Globus pallidus (tissue), 1 donor: ENCODE results near the gene ATP6V0A4.
A peak's percentile ranks its signal among the peaks of the same experiment; 100 is the strongest.
"Not testable (repeated sequence)": the region's sequence is repeated elsewhere in the genome, so short reads cannot be mapped to it uniquely, and the experiment has no call there.

ENCODE experiments used
- DNase-seq: peaks from one replicate; pipeline ENCODE4 v3.0.0-alpha.2; 2015; ENCODE audit warnings: low spot score

ATP6V0A4 gene

GRCh38 chr7:138802706-138803105 is 4.7 kb upstream of the ATP6V0A4 start:
- no peak for DNase-seq

DNA sequence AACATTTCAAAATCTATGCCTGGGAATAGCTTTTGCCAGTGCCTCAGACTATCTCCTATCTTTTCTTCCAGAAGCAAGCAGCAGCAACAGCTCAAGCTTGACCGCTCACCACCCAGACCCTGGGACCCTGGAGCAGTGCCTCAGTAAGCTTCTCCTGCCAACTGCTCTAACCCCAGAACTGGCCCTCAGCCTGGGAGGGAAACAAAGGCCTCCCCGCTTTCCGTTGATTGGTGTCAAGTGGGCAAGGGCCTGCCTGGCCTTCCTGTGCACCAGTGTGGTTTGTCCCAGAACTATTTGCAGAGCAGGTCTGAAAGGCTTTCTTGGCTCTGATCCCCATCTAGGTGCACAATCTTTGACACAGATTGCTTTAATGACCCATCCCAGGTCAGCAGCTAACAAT is 3.3 kb upstream of the ATP6V0A4 start:
- no peak for DNase-seq

- no peak for DNase-seq
These were observed 1.5 kb upstream of the ATP6V0A4 start for GRCh38 chr7:138799336-138800000.

GRCh38 chr7:138798836-138799235 is 840 bp upstream of the ATP6V0A4 start:
- no peak for DNase-seq

DNA sequence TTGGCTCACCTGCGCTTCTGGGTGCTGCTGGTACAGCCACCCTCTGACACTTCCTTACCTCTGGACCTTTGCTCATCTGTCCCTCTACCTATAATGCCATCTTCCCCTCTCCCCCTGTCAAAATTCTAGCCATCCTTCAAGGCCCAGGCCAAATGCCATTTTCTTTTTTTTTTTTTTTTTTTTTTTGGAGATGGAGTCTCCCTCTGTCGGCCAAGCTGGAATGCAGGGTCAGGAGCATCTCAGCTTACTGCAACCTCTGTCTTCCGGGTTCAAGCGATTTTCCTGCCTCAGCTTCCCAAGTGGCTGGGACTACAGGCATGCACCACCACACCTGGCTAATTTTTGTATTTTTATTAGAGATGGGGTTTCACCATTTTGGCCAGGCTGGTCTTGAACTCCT is 950 bp downstream of the ATP6V0A4 start:
- DNase-seq = not testable (repeated sequence)

DNA sequence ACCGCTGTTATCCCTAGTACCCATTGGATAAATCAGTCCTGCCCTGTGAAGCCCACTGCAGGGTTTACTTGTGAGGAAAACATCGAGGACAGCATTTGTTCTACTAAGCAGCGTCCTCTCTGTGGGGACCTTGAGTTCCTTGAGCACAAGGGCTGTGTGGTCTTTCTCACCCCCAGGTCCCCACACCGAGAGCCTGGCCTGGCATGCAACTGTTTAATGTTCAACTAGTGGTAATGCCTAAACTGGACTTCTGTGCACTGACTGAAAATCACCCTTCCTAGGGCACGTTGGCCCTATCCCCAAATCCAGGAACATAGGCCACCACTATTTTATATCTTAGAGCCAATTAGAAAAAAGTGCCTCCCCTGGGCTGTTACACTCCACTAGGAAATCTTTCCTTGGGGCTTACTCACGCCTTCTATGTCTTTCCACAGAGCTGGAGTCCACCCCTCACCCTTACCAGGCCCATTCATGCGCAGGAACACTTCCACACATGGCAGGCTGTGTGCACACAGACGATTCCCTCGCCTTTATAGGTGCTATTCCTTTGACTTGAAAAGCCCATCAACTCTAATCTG is 1.9 kb downstream of the ATP6V0A4 start:
- DNase-seq = no peak

GRCh38 chr7:138785587-138786437 is 12.2 kb downstream of the ATP6V0A4 start:
- DNase-seq = no peak

DNA sequence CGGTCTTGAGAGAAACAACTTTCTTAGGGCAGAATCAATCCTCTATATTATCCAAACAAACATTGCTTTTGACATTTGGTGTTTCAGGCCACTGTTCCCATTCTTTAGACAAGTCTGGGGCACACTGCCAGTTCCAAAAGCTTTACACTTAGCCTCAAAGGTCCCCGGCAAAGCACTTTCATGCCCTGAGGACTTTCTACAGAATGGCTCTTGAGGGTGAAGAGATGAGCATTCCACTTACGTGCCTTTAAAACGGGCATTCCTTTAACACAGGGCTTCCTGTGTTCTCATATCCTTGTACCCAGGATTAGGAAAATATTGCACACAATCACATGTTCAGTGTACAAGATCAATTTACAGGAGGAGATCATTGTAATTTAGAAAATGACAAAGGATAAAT is 13.3 kb downstream of the ATP6V0A4 start:
- DNase-seq = no peak

GRCh38 chr7:138781004-138781403 is 17.0 kb downstream of the ATP6V0A4 start:
- no peak for DNase-seq

GRCh38 chr7:138776166-138776833 is 21.7 kb downstream of the ATP6V0A4 start:
- no peak for DNase-seq

DNA sequence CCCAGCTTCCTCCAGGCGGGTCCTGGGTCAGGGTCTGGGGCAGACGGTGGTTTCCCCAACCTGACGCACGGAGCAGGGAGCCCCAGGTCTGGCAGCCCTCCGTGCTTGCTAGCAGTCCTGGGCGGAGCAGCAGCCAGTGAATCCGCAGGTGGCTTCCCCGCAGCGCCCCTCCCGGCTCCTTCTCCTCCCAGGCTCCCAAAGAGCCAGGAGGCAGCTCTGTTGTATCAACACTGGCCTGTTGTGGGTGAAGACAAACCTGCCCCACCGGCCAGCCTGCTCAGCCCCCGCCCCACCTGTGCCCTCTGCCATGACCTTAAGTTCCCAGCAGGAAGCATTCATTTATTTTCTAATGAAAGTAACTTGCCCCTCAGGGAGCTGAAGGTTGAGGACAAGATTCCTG is 24.2 kb downstream of the ATP6V0A4 start:
- no peak for DNase-seq

DNA sequence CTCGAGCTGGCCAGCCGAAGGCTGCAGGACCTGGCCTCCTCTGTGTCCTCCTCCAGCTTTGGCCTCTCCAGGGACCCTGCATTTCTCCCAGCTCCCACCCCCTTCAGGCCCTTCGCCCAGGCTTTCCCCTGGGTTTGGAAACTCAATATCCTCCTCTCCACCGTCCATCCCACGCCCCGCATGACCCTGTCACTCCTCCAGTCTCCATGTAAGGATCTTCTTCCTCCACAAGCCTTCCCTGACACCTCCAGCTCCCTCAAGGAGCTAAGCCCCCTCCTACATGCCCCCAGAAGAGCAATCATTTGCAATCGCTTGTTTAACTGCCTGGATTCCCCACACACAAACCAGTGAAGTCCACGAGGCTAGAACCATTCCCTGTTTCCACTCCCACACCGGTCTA is 24.8 kb downstream of the ATP6V0A4 start:
- DNase-seq = no peak

DNA sequence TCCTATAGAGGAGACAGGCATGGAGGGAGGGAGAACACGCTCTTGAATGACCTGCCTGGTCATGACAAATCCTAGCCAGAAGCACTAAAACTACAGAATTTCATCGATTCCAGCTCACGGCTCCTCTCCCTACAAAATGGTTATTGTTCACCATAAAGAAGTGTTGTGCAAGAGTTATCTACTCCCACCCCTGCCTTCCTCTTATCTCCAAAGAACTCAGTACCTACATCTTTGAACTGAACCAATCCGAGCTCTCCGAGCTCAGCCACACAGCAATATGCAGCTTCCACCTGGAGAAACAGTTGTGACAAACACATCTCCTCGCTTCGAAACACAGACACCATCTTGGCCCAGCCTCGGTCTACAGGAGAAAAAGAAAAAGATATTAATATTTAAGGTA is 27.1 kb downstream of the ATP6V0A4 start:
- DNase-seq = no peak

DNA sequence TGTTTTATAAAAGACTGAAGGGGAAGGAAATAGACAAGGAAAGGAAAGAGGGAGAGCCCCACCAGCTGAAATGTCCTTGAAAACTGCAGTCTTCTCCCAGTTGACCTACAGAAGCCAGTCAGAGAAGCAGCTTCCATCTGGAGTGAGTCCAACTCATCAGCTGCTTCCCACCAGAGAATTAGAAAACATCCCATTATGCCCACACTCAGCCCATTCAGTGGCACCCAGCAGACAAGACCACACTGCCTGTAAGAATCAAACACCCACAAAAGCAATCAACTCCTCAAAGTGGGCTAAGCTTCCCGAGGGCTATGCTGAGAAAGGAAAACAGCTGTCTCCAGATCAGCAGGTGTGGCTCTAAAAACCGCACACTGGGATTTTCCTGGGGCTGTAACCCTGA is 29.8 kb downstream of the ATP6V0A4 start:
- peak; percentile 11 for DNase-seq

DNA sequence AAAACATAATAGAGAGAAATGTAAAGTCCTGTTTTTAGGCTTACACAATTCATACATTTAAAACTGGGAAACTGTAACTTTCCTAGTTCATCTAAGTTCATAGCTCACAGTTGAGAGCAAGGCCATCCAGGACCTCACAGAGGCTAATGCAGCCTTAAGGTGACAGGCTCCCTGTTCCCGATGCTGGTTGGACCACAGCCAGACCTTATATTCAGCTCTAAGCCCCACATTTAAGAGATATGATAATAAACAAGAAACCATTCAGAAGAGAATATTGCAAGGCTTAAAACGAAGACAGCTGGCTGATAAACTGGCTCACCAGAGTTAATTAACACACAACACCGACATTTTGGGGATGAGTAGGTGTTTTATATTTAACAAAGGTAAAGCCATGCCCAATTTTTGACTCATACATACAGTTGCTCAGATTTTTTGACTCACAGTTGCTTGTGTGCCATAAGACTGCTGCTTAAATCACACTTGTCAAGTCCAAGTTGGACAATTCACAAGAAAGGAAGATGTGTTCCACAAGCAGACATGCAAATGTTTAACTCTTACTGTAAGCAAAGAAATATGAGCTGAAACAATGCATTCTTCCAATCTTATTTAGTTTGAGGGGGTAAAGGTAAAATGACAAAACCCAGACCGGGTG is 41.3 kb downstream of the ATP6V0A4 start:
- no peak for DNase-seq

DNA sequence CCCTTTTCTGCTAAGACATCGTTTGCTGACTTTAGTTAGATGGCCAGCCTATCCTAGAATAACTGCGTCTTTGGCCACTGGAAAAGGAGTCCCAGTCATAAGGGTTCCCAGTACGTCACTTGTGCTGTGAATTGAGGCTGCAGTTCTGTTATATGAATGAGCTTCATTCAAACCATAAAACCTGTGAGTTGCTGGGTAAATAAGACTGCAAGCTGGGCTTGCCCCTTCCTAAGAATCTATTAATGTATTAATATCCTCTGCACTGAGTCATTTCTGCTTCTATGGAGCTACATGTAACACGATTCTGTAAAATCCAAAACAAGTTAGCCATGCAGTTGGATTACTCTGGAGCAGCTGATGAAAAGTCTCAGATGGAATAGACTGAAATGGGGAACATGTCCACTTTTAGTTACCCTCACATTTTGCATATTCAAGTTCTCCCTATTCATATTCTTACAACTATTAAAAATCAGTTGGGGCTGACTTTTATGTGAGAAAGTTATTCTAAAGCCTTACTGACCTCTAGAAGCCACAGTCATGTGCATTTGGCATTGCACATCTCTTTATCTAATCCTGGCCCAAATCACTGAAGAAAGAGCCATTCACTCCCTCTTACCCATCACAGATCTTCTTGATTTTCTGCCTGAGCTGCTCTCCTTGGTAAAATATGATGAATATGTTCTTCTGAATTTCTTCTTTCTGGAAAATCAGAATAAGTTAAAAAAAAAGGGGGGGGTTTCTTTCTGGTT is 42.0 kb downstream of the ATP6V0A4 start:
- peak; percentile 33 for DNase-seq

- DNase-seq = no peak
These were observed 42.7 kb downstream of the ATP6V0A4 start for GRCh38 chr7:138755331-138755747.

DNA sequence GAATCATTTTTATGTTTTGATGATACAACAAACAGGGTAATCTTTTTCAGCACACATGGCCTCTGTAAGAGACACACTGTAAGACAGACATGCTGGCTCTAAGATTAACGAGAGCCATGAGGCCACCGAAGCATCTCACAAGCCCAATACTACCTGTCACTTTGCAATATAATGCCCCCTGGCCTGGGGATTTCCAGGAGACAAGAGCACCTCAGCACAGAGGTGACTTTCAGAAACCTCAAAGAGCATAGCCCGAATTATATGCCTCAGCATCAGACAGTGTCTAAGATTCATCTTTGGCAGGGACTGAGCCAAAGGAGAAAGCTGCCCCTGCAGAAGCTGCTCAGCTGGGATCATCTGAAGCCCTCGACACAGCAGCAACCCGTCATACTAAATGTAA is 44.4 kb downstream of the ATP6V0A4 start:
- no peak for DNase-seq

DNA sequence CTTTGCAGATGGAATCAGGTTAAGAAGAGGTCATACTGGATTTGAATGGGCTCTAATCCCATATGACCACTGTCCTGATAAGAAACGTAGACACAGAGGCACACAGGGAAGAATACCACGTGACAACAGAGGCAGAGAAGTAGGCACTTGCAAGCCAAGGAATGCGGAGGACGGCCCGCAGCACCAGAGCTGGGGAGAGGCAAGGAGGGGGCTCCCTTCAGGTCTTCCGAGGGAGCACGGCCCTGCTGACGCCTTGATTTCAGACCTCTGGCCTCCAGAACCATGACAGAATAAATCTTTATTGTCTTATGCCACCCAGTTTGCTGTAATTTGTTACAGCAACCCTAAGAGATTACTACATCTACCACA is 44.9 kb downstream of the ATP6V0A4 start:
- DNase-seq = no peak

DNA sequence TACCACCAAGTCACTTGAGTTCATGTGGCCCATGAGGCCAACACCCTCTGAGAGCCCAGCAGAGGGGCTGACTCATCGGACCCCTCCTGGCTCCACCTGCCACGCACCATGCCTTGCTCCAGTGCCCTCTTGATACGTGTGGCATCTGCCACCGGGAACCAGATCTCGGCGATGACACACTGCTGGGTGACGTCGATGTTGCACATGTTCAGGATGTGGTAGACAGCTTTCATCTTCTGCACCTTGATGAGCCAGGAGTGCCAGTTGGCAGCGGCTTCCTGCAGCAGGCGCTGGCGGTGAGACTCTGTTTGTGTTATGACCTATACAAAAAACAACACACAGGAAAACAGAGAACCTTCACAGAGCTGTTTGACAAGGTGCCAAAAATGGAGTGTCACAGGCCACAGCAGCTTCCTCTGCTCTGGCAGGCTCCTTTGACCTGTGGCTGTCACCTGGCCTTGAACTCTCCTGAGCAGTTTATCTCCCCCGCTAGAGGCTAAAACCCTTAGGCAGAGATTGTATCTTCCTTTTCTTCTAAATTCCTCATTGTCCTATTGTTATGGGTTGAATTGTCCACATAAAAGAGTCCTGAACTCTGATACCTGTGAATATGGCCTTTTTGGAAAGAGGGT is 45.4 kb downstream of the ATP6V0A4 start:
- no peak for DNase-seq

GRCh38 chr7:138750901-138751464 is 47.0 kb downstream of the ATP6V0A4 start:
- no peak for DNase-seq
